ENCODE data around the gene FAM72C. TPM values are rescaled to one million over a fixed set of nuclear protein-coding genes. Genes with fewer than 3 reads are reported as not detected.
"Not testable (repeated sequence)": the region's sequence is repeated elsewhere in the genome, so short reads cannot be mapped to it uniquely, and the experiment has no call there.

The FAM72C gene
- total and polyA plus RNA-seq, 3 donors from 2014 or later = 1.3 to 3.8 (median 3.4) TPM

- H3K4me3 ChIP-seq; H3K9me3 ChIP-seq; H3K4me1 ChIP-seq; H3K27ac ChIP-seq; intact Hi-C loops (cut with DNase I; ENCODE audit: low total_unique reads); DNase-seq; H3K27me3 ChIP-seq; H3K36me3 ChIP-seq (ENCODE audit: low read depth, missing control alignments): not testable (repeated sequence)
- WGBS, 2 donors = no CpG with 5 or more reads among the region's 1 CpG
These were observed 29.4 kb downstream of the FAM72C start for GRCh38 chr1:143942238-143942860.

- WGBS, 2 donors = no CpG with 5 or more reads among the region's 2 CpGs
- DNase-seq; H3K4me3 ChIP-seq; H3K4me1 ChIP-seq; H3K9me3 ChIP-seq; H3K36me3 ChIP-seq (ENCODE audit: low read depth, missing control alignments); intact Hi-C loops (cut with DNase I; ENCODE audit: low total_unique reads); H3K27me3 ChIP-seq; H3K27ac ChIP-seq: not testable (repeated sequence)
These were observed 32.1 kb downstream of the FAM72C start for GRCh38 chr1:143939666-143940065.

- H3K27me3 ChIP-seq; H3K4me1 ChIP-seq; DNase-seq; H3K9me3 ChIP-seq; H3K4me3 ChIP-seq; intact Hi-C loops (cut with DNase I; ENCODE audit: low total_unique reads); H3K27ac ChIP-seq; H3K36me3 ChIP-seq (ENCODE audit: low read depth, missing control alignments): not testable (repeated sequence)
- WGBS, 2 donors = no CpG with 5 or more reads among the region's 2 CpGs
These were observed 32.9 kb downstream of the FAM72C start for GRCh38 chr1:143938922-143939321.

GRCh38 chr1:143936457-143937115, 35.2 kb downstream of the FAM72C start:
- peak; percentile 48 for DNase-seq
- H3K4me3 ChIP-seq; H3K27me3 ChIP-seq; H3K36me3 ChIP-seq (ENCODE audit: low read depth, missing control alignments); H3K4me1 ChIP-seq; intact Hi-C loops (cut with DNase I; ENCODE audit: low total_unique reads); H3K9me3 ChIP-seq; H3K27ac ChIP-seq: not testable (repeated sequence)
- WGBS, 2 donors = 7 to 18% methylated on average over 2 to 3 of the region's 8 CpGs
- peak in 1 of 3 experiments; percentile 8 for TF ChIP-seq CTCF (IDR thresholded peaks at IDR 0.05)

GRCh38 chr1:143919127-143919526, 52.7 kb downstream of the FAM72C start:
- H3K27me3 ChIP-seq; H3K9me3 ChIP-seq; H3K4me3 ChIP-seq; intact Hi-C loops (cut with DNase I; ENCODE audit: low total_unique reads); H3K27ac ChIP-seq; H3K4me1 ChIP-seq; DNase-seq; H3K36me3 ChIP-seq (ENCODE audit: low read depth, missing control alignments): not testable (repeated sequence)
- no CpG with 5 or more reads among the region's 2 CpGs for WGBS, 2 donors

GRCh38 chr1:143918552-143918951, 53.2 kb downstream of the FAM72C start:
- H3K4me3 ChIP-seq; H3K27me3 ChIP-seq; H3K4me1 ChIP-seq; H3K36me3 ChIP-seq (ENCODE audit: low read depth, missing control alignments); DNase-seq; H3K9me3 ChIP-seq; H3K27ac ChIP-seq; intact Hi-C loops (cut with DNase I; ENCODE audit: low total_unique reads): not testable (repeated sequence)
- no CpG with 5 or more reads among the region's 3 CpGs for WGBS, 2 donors

GRCh38 chr1:143913705-143914104, 58.1 kb downstream of the FAM72C start:
- H3K4me1 ChIP-seq; intact Hi-C loops (cut with DNase I; ENCODE audit: low total_unique reads); H3K9me3 ChIP-seq; H3K36me3 ChIP-seq (ENCODE audit: low read depth, missing control alignments); H3K4me3 ChIP-seq; H3K27ac ChIP-seq; H3K27me3 ChIP-seq; DNase-seq: not testable (repeated sequence)
- 96 to 98% methylated on average over 6 of the region's 7 CpGs for WGBS, 2 donors

Small RNAs within 50 kb of the gene (small RNA-seq; reads per million reads assigned to genes)
- 0 reads per million in 2 donors for gene HIST2H3PS2

All from testis (tissue), 3 donors.